ENCODE measurements around the gene PRKAR1A.

- TF ChIP-seq POLR2AphosphoS5 (IDR thresholded peaks at IDR 0.05): no peak
- TF ChIP-seq CTCF (IDR thresholded peaks at IDR 0.05): no peak
- no peak for TF ChIP-seq POLR2A (IDR thresholded peaks at IDR 0.05)
Measured at GRCh38 chr17:68470961-68471360, 41.3 kb upstream of the PRKAR1A start.

All from breast epithelium (tissue), 3 donors.